ENCODE measurements around the gene SUPT6H. TPM values are rescaled to one million over a fixed set of nuclear protein-coding genes. Genes with fewer than 3 reads are reported as not detected.

Gene SUPT6H
- total RNA-seq = 100 to 1,000 TPM in 1 of 3 donors, 10 to 100 TPM in 2; 88.5 to 105 (median 98.3) TPM

GRCh38 chr17:28661635-28662526 is at the start of gene SUPT6H, which contains the start of gene SDF2:
TSS of gene SUPT6H (plus strand) at chr17:28662205. CDS start at chr17:28673402, 11,197 bp downstream.
TSS of gene SDF2 (minus strand) at chr17:28661906. CDS start at chr17:28661876, 30 bp downstream.
- DNase-seq = peak; percentile 95
- H3K36me3 Mint-ChIP-seq (ENCODE audit: insufficient read depth) = peaks cover 28% of the 10 kb centered on the region
- H3K9me3 Mint-ChIP-seq = no peaks in the 10 kb centered on the region
- H3K4me3 Mint-ChIP-seq = peak within 1 kb of the TSS; percentile 100
- H3K4me1 Mint-ChIP-seq (ENCODE audit: low read depth) = peaks cover 56% of the 10 kb centered on the region
- ATAC-seq = peak; percentile 88 to 89
- no peaks in the 10 kb centered on the region for H3K27me3 Mint-ChIP-seq (ENCODE audit: low read depth)

DNA sequence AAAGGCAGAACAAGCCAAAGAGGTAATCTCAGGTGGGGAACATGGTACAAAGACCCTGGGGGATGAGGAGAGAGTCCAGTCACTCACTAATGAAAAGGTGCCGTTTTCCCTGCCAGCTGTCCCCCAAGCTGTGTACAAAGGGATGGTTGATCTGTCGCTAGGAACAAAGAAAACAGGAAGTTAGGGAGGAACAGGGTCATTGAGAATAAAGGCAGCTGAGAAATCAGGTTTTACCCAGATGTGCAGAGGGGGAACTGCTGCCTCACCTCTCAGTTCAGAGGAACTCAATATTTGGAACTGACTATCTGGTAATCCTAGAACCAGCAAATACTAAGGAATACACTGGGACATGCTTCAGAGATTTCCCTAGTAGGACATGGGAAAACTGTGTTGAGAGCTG is 49.5 kb upstream of the SUPT6H start:
- H3K36me3 Mint-ChIP-seq (ENCODE audit: insufficient read depth) = peaks cover 34% of the 10 kb centered on the region
- no peak overlapping the region for H3K4me3 Mint-ChIP-seq
- H3K4me1 Mint-ChIP-seq (ENCODE audit: low read depth) = peaks cover 8% of the 10 kb centered on the region
- no peaks in the 10 kb centered on the region for H3K27me3 Mint-ChIP-seq (ENCODE audit: low read depth)
- ATAC-seq (no peak), DNase-seq (no peak)
- no peaks in the 10 kb centered on the region for H3K9me3 Mint-ChIP-seq

- Mint-ChIP-seq H3K9me3 (no peaks in the 10 kb centered on the region), H3K27me3 (ENCODE audit: low read depth) (no peaks in the 10 kb centered on the region), H3K4me1 (ENCODE audit: low read depth) (peaks cover 8% of the 10 kb centered on the region), H3K4me3 (no peak overlapping the region), H3K36me3 (ENCODE audit: insufficient read depth) (peaks cover 35% of the 10 kb centered on the region)
- ATAC-seq (peak; percentile 54 to 71), DNase-seq (peak; percentile 25)
Observed at GRCh38 chr17:28612936-28613872, 48.8 kb upstream of the SUPT6H start.

GRCh38 chr17:28613931-28614381 is 48.0 kb upstream of the SUPT6H start, which contains the start of gene RSKR:
TSS of gene RSKR (minus strand) at chr17:28614185. CDS start at chr17:28614161, 24 bp downstream.
- DNase-seq (no peak), ATAC-seq (no peak)
- Mint-ChIP-seq H3K9me3 (no peaks in the 10 kb centered on the region), H3K27me3 (ENCODE audit: low read depth) (no peaks in the 10 kb centered on the region), H3K4me1 (ENCODE audit: low read depth) (peaks cover 8% of the 10 kb centered on the region), H3K4me3 (no peak within 1 kb of the TSS), H3K36me3 (ENCODE audit: insufficient read depth) (peaks cover 41% of the 10 kb centered on the region)

DNA sequence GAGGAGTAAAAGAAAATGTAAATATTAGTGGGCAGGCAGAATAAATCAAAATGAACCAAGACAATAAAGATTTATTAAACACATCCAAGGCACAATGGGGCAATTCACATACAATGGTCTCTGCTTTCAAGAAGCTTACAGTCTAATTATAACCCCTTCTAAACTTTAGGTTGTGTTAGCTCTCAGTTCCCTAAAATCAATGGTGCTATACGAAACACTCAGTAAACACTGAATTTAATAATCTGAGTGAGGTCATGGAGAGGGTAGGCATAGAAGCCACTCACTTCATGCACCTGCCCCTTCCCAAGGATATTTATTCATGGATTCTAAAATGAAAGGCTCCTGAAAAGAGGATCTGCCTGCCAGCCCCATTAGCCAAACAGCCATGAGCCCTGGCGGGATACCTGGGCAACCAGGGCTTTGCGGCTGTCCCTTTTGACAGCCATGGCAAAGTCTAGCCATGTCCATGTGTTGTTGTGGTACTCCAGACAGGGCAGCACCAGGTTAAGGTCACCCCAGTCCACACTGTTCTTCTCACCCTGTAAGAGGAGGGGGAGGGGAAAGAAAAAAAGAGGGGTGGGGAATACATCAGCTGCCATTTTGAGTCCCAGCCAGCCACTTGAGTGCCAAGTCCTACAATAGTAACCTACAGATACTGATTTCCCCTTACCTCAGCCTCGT is 46.6 kb upstream of the SUPT6H start:
- H3K36me3 Mint-ChIP-seq (ENCODE audit: insufficient read depth) = peaks cover 45% of the 10 kb centered on the region
- H3K9me3 Mint-ChIP-seq = no peaks in the 10 kb centered on the region
- H3K4me1 Mint-ChIP-seq (ENCODE audit: low read depth) = peaks cover 8% of the 10 kb centered on the region
- no peak for DNase-seq
- no peak for ATAC-seq
- H3K4me3 Mint-ChIP-seq = no peak overlapping the region
- no peaks in the 10 kb centered on the region for H3K27me3 Mint-ChIP-seq (ENCODE audit: low read depth)

DNA sequence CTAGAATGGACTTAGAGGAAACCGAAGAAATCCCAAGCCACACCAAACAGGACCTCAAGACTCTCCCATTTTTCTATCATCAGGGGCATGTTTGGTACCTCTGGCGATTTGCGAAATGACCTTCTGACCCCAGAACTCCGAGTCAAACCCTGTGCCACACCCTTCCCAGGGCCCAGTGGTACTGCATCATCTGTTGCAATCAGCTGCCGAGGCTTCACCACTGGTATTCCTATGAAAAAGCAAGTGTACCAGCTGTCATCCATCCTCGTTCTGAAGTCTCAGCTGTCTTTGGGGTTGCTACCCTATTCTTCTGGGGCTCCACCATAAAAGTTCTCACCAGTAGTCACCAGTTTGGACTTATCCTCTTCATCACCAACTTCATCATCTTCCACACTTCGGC is 45.7 kb upstream of the SUPT6H start:
- Mint-ChIP-seq H3K4me1 (ENCODE audit: low read depth) (peaks cover 8% of the 10 kb centered on the region), H3K27me3 (ENCODE audit: low read depth) (no peaks in the 10 kb centered on the region), H3K4me3 (no peak overlapping the region), H3K9me3 (no peaks in the 10 kb centered on the region), H3K36me3 (ENCODE audit: insufficient read depth) (peaks cover 51% of the 10 kb centered on the region)
- DNase-seq = no peak
- no peak for ATAC-seq

DNA sequence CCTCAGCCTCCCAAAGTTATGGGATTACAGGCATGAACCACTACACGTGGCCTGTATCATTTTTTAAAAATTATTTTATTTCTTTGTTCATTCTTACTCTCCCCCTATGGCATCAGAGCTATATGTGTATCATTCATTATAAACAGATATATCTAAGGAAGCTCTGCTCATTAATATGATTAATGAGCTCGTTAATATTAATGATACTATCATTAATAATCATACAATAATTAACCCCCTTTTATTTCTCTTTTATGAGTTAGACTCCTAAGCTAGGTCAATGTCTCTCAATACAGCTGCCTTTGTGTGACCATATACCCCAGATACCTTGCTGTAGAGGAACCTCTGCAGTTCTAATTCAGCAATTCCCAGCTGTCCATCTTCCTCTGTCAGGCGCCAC is 43.5 kb upstream of the SUPT6H start:
- Mint-ChIP-seq H3K9me3 (no peaks in the 10 kb centered on the region), H3K36me3 (ENCODE audit: insufficient read depth) (peaks cover 63% of the 10 kb centered on the region), H3K4me1 (ENCODE audit: low read depth) (peaks cover 3% of the 10 kb centered on the region)

DNA sequence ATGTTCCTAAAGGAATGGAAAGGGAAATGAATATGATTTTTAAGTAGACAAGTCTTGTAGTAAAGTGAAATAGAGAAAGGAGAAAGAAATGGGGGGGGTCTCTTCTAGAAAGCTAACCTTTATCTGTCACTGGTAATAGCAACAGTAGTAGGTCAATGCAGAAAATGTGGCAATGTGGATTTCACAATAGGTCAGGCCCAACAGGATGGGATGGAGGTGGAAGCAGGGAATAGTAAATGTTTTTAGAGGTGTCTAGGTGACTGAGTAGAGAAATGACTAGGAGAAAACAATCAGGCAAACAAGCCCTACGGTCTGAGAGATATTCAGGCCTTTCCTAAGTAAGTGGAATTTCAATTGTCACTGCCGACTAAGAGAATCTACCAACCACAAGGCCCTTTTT is 42.0 kb upstream of the SUPT6H start:
- DNase-seq = no peak
- no peak for ATAC-seq
- Mint-ChIP-seq H3K9me3 (no peaks in the 10 kb centered on the region), H3K27me3 (ENCODE audit: low read depth) (no peaks in the 10 kb centered on the region), H3K4me3 (no peak overlapping the region), H3K36me3 (ENCODE audit: insufficient read depth) (peaks cover 65% of the 10 kb centered on the region), H3K4me1 (ENCODE audit: low read depth) (no peaks in the 10 kb centered on the region)

More for the DNA sequence above, 43.5 kb upstream of the SUPT6H start:
- no peak for ATAC-seq
- no peak for DNase-seq
- Mint-ChIP-seq H3K27me3 (ENCODE audit: low read depth) (no peaks in the 10 kb centered on the region), H3K4me3 (no peak overlapping the region)

DNA sequence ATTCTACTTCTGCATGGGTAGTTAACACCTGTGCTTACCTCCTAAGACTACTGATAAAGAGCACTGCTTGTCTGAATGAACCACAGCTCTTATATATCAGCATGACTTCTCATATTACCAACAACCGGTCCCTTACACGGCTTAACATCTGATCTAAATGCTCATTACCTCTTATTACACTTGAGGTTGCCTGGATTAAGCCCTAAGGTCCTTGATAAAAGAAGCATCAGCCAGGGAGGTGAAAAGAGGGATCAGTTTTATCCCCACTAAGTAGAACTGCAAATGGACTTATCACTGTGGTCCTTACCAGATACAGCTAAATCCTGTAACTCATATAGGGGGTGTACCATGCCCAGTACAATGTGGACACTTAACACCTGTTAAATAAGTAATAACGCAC is 39.8 kb upstream of the SUPT6H start:
- H3K9me3 Mint-ChIP-seq = no peaks in the 10 kb centered on the region
- H3K27me3 Mint-ChIP-seq (ENCODE audit: low read depth) = no peaks in the 10 kb centered on the region
- peaks cover 64% of the 10 kb centered on the region for H3K36me3 Mint-ChIP-seq (ENCODE audit: insufficient read depth)
- H3K4me1 Mint-ChIP-seq (ENCODE audit: low read depth) = peaks cover 6% of the 10 kb centered on the region
- no peak for ATAC-seq
- DNase-seq = no peak
- no peak overlapping the region for H3K4me3 Mint-ChIP-seq

DNA sequence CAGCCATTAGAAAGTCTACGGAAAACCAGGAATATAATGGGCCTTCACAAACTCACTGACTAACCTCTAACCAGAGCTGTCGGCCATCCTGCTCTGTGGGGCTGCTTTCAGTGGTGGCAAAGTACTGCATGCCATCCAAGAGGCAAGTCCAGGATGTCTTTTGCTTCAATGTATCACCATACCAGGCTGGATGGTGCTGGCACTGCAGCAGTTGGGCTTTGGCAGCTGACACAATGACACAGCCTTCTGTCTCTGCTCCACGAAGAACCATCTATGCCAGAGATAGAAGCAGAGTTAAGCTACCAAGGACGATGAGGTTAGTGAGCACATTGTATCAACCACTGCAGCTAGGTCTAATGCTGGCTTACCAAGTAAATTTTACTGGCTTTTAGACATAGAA is 38.3 kb upstream of the SUPT6H start:
- peaks cover 64% of the 10 kb centered on the region for H3K36me3 Mint-ChIP-seq (ENCODE audit: insufficient read depth)
- DNase-seq = no peak
- no peak overlapping the region for H3K4me3 Mint-ChIP-seq
- H3K27me3 Mint-ChIP-seq (ENCODE audit: low read depth) = no peaks in the 10 kb centered on the region
- H3K4me1 Mint-ChIP-seq (ENCODE audit: low read depth) = peaks cover 6% of the 10 kb centered on the region
- H3K9me3 Mint-ChIP-seq = no peaks in the 10 kb centered on the region
- no peak for ATAC-seq

GRCh38 chr17:28624148-28624547 is 37.9 kb upstream of the SUPT6H start:
- H3K36me3 Mint-ChIP-seq (ENCODE audit: insufficient read depth) = peaks cover 61% of the 10 kb centered on the region
- no peaks in the 10 kb centered on the region for H3K9me3 Mint-ChIP-seq
- DNase-seq = no peak
- H3K27me3 Mint-ChIP-seq (ENCODE audit: low read depth) = no peaks in the 10 kb centered on the region
- ATAC-seq = no peak
- no peak overlapping the region for H3K4me3 Mint-ChIP-seq
- peaks cover 6% of the 10 kb centered on the region for H3K4me1 Mint-ChIP-seq (ENCODE audit: low read depth)

GRCh38 chr17:28626818-28627217 is 35.2 kb upstream of the SUPT6H start:
- Mint-ChIP-seq H3K4me3 (no peak overlapping the region), H3K9me3 (no peaks in the 10 kb centered on the region), H3K4me1 (ENCODE audit: low read depth) (peaks cover 6% of the 10 kb centered on the region), H3K36me3 (ENCODE audit: insufficient read depth) (peaks cover 49% of the 10 kb centered on the region), H3K27me3 (ENCODE audit: low read depth) (no peaks in the 10 kb centered on the region)
- DNase-seq (no peak), ATAC-seq (no peak)

DNA sequence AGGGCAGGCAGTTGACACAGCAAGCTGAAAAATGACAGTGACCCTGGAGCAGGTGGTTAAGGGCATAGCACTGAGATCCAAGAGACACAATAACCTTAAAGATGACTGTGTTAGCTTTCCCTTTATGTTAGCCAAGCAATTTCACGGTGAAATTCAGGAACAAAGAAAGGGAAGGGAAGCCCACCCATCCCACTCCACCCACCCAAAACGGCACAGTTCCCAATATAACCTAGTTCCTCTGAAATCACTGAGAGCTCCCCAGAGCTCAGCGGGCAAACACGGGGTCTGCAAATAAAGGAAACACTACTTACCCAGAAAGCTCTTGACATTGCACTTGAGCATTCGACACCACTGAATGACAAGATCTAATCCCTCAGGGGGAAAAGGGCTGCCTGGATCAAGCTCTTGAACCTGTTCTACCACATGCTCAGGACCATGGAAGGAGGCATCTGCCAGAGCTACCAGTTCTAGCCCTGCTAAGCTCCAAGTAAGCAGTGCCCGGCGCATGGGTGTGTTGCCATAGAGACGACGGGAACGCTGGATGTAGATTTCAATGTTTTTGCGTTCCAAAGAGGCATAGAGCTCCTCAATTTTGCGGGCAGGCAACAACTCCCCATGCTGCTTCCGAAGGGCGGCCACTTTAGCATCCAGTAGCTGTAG is 27.7 kb upstream of the SUPT6H start:
- no peaks in the 10 kb centered on the region for H3K27me3 Mint-ChIP-seq (ENCODE audit: low read depth)
- no peaks in the 10 kb centered on the region for H3K9me3 Mint-ChIP-seq
- H3K4me3 Mint-ChIP-seq = no peak overlapping the region
- peaks cover 65% of the 10 kb centered on the region for H3K36me3 Mint-ChIP-seq (ENCODE audit: insufficient read depth)
- no peak for ATAC-seq
- peaks cover 16% of the 10 kb centered on the region for H3K4me1 Mint-ChIP-seq (ENCODE audit: low read depth)
- DNase-seq = no peak

All from activated T-cell treated with anti-CD3 and anti-CD28 coated beads, Interleukin-2, amount 50 U/mL, for 4 hours (primary cell).